Caco-2 (cell line): ENCODE measurements around the gene CMTR1. TPM values are rescaled to one million over a fixed set of nuclear protein-coding genes. Genes with fewer than 3 reads are reported as not detected.

ENCODE experiments used
- BruUV-seq: library from RNA; stranded (reverse); fragments of 400-500 nt; replicated peaks from 2 replicates; lab custom pipeline; 2021; lab: Mats Ljungman, UMichigan
- CTCF ChIA-PET: fragments of 300-600 bp; sonication (Branson Sonifier 250); formaldehyde crosslinking; loops from one replicate; lab custom pipeline; 2022; ENCODE audit warnings: antibody characterized with exemption; lab: Charles Lee
- POLR2A ChIA-PET: fragments of 300-600 bp; sonication (Branson Sonifier 250); formaldehyde crosslinking; loops from one replicate; lab custom pipeline; 2022; ENCODE audit warnings: antibody characterized with exemption; lab: Charles Lee
- DNase-seq, 2 experiments: peaks; one replicate each; pipeline versions ENCODE4 v3.0.0 to v3.0.0-alpha.2; 2020 to 2022
- H3K27me3 ChIP-seq: replicated peaks from 2 replicates; pipeline ENCODE4 v1.6.0; 2011; ENCODE audit warnings: low read length; ENCODE audit not compliant: control insufficient read depth, insufficient read depth
- H3K36me3 ChIP-seq: 2 replicates; pipeline ENCODE4 v1.5.1; 2011; ENCODE audit warnings: low read length; ENCODE audit not compliant: control insufficient read depth, insufficient read depth
- H3K4me1 ChIP-seq: fragments of 250-450 bp; sonication (Bioruptor Pico); 2 replicates; pipeline ENCODE4 v1.5.1; 2020; ENCODE audit warnings: mild to moderate bottlenecking
- H3K4me3 ChIP-seq: 2 replicates; pipeline ENCODE4 v1.5.1; 2011; ENCODE audit warnings: low read depth, mild to moderate bottlenecking, control low read depth, low read length
- H3K9me3 ChIP-seq: fragments of 250-450 bp; sonication (Bioruptor Pico); 2 replicates; pipeline ENCODE4 v1.5.1; 2020; ENCODE audit warnings: mild to moderate bottlenecking, moderate library complexity
- H3K27ac Mint-ChIP-seq: one replicate; pipeline ENCODE4 v1.8.0; 2022; ENCODE audit warnings: mixed read lengths; ENCODE audit not compliant: unreplicated experiment
- H3K27me3 Mint-ChIP-seq: one replicate; pipeline ENCODE4 v1.8.0; 2022; ENCODE audit warnings: mixed read lengths; ENCODE audit not compliant: insufficient read depth, unreplicated experiment
- H3K36me3 Mint-ChIP-seq: one replicate; pipeline ENCODE4 v1.8.0; 2022; ENCODE audit warnings: mild to moderate bottlenecking, mixed read lengths; ENCODE audit not compliant: insufficient read depth, unreplicated experiment
- H3K4me1 Mint-ChIP-seq: one replicate; pipeline ENCODE4 v1.8.0; 2022; ENCODE audit warnings: low read depth, mixed read lengths; ENCODE audit not compliant: unreplicated experiment
- H3K4me3 Mint-ChIP-seq: one replicate; pipeline ENCODE4 v1.8.0; 2022; ENCODE audit warnings: mild to moderate bottlenecking, moderate library complexity, mixed read lengths; ENCODE audit not compliant: unreplicated experiment
- H3K9me3 Mint-ChIP-seq: one replicate; pipeline ENCODE4 v1.8.0; 2022; ENCODE audit warnings: mixed read lengths; ENCODE audit not compliant: unreplicated experiment
- intact Hi-C: fragments of 100-400 bp; cut with micrococcal nuclease; formaldehyde crosslinking; loops from one replicate; pipeline ENCODE4 v1.10.0; 2022; ENCODE audit not compliant: unreplicated experiment
- total RNA-seq: library from RNA; stranded (reverse); gene quantifications from 2 replicates; pipeline ENCODE4 v1.2.3, GENCODE V29; 2022
- TF ChIP-seq, protein P1 (sequence below), 2 experiments: fragments of 200-600 bp in 1 of 2; IDR thresholded peaks; 1 replicate in 1 of 2; 2 replicates in 1 of 2; pipeline versions ENCODE4 v1.5.1 to v1.8.0; 2011 to 2022; ENCODE audit warnings: antibody characterized with exemption in 1 of 2, control low read depth in 1 of 2, inconsistent platforms in 1 of 2, low read depth in 1 of 2, low read length in 1 of 2, mild to moderate bottlenecking in 1 of 2, moderate library complexity in 1 of 2; ENCODE audit not compliant: insufficient read depth in 1 of 2, severe bottlenecking in 1 of 2, unreplicated experiment in 1 of 2

Gene CMTR1
- total RNA-seq, 1 experiment from 2014 or later: 40.8 TPM

DNA sequence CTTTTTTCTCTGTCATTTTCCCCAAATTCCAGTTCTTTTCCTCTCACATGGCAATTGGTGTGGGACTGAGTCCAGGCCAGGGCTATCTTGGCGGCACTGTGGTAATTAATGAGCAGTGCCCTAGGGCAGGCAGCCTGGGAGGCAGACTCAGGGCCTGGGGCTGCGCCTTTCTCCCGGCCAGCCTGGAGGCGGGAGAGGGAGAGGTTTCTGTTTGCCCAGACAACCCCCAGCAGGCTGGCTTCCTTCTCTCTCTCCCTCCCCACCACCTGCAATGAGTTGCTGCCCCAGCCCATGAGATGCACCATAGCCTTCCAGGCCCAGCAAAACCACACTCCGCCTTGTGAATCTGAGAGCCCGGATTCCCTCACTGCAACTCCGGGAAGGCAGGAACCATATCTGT lies 81.8 kb downstream of the CMTR1 start:
- H3K4me3 Mint-ChIP-seq: no peak overlapping the region
- Histone ChIP-seq H3K4me3 (no peak overlapping the region), H3K4me1 (peaks cover 52% of the 10 kb centered on the region), H3K9me3 (no peaks in the 10 kb centered on the region), H3K27me3 (no peaks in the 10 kb centered on the region), H3K36me3 (no peaks in the 10 kb centered on the region)
- H3K4me1 Mint-ChIP-seq: peaks cover 44% of the 10 kb centered on the region
- TF ChIP-seq, protein P1, sequence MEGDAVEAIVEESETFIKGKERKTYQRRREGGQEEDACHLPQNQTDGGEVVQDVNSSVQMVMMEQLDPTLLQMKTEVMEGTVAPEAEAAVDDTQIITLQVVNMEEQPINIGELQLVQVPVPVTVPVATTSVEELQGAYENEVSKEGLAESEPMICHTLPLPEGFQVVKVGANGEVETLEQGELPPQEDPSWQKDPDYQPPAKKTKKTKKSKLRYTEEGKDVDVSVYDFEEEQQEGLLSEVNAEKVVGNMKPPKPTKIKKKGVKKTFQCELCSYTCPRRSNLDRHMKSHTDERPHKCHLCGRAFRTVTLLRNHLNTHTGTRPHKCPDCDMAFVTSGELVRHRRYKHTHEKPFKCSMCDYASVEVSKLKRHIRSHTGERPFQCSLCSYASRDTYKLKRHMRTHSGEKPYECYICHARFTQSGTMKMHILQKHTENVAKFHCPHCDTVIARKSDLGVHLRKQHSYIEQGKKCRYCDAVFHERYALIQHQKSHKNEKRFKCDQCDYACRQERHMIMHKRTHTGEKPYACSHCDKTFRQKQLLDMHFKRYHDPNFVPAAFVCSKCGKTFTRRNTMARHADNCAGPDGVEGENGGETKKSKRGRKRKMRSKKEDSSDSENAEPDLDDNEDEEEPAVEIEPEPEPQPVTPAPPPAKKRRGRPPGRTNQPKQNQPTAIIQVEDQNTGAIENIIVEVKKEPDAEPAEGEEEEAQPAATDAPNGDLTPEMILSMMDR (IDR thresholded peaks at IDR 0.05; ENCODE audit: insufficient read depth in 1 of 2, low read depth in 1 of 2, low read length in 1 of 2, severe bottlenecking in 1 of 2, unreplicated experiment in 1 of 2): no peak
- CTCF ChIA-PET: no interaction called here
- H3K27me3 Mint-ChIP-seq: no peaks in the 10 kb centered on the region
- H3K36me3 Mint-ChIP-seq: no peaks in the 10 kb centered on the region
- H3K27ac Mint-ChIP-seq: peak overlapping the region; percentile 10
- intact Hi-C loops: no loop called here
- DNase-seq: peak; percentile 19 to 53
- no peaks in the 10 kb centered on the region for H3K9me3 Mint-ChIP-seq
- no TSS peak for BruUV-seq
- POLR2A ChIA-PET: no interaction called here

DNA sequence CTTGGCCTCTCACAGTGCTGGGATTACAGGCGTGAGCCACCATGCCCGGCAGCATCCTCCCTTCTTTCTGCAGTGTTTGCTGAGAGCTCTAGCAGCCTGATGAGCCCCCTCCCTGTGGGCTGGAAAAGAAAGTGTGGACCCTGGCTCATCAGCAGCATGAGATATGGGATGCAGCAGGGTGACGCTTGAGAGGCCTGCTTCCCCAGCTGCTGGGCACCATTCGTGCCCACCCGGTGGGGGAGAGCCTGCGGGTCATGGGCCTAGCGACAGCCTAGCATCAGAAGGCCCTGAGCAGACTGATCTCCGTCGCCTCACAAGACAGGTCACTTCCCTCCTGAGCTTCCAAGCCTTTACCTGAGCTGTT lies 82.7 kb downstream of the CMTR1 start:
- CTCF ChIA-PET: no interaction called here
- no peak for DNase-seq
- H3K4me1 ChIP-seq: peaks cover 47% of the 10 kb centered on the region
- Mint-ChIP-seq H3K9me3 (no peaks in the 10 kb centered on the region), H3K4me3 (no peak overlapping the region), H3K4me1 (peaks cover 43% of the 10 kb centered on the region), H3K27me3 (no peaks in the 10 kb centered on the region), H3K36me3 (no peaks in the 10 kb centered on the region), H3K27ac (peak overlapping the region; percentile 10)
- H3K27me3 ChIP-seq: no peaks in the 10 kb centered on the region
- intact Hi-C loops: no loop called here
- no TSS peak for BruUV-seq
- H3K9me3 ChIP-seq: no peaks in the 10 kb centered on the region
- POLR2A ChIA-PET: no interaction called here
- no peaks in the 10 kb centered on the region for H3K36me3 ChIP-seq
- TF ChIP-seq, protein P1 (IDR thresholded peaks at IDR 0.05; ENCODE audit: insufficient read depth in 1 of 2, low read depth in 1 of 2, low read length in 1 of 2, severe bottlenecking in 1 of 2, unreplicated experiment in 1 of 2): no peak
- H3K4me3 ChIP-seq: no peak overlapping the region

DNA sequence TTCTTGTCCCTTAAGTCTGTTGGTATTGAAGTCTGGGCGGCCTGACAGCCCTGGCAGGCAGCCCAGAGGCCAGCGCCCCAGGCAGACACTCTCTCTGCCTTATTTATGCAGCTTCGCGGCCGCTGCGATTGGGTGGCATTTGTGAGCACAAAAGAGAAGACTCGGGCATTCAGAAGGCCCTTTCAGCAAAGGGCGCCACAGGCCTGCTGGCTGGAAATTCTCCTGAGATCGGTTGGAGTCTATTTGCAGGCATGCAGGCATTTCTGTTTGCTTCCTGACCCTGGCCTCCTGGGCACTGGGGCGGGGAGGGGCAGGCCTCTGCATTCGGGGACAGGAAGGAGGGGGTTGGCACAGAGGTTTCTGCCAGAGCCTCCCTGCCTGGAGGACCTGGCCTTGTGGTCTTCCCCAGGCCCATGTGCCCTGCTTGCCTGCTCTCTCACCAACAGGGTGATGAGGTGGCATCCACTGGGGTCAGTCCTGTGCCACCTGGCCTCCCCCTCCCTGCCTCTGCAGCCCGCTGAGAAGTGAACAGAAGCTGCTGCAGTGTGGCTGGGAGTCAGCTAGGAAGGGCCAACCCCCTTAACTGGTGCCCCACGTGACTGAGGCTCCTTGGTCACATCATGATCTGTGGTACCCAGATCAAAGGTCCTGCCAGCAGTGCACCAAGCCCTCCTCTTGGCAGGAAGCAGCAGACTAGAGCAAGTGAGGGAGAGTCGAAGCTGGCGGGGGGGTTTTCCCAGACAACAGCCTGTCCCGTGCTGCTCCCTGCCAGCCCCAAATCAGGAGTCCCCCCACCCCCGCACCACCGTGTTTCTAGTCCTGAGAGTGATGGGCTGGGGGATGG lies 83.3 kb downstream of the CMTR1 start:
- CTCF ChIA-PET: interaction anchor here (1.1 kb wide), 1 partner anchor 49 kb away, joined by 4 read pairs; no protein-coding TSS in a partner anchor
- H3K9me3 Mint-ChIP-seq: no peaks in the 10 kb centered on the region
- TF ChIP-seq, protein P1 (IDR thresholded peaks at IDR 0.05; ENCODE audit: insufficient read depth in 1 of 2, low read depth in 1 of 2, low read length in 1 of 2, severe bottlenecking in 1 of 2, unreplicated experiment in 1 of 2): no peak
- H3K4me1 Mint-ChIP-seq: peaks cover 37% of the 10 kb centered on the region
- Histone ChIP-seq H3K4me3 (no peak overlapping the region), H3K4me1 (peaks cover 41% of the 10 kb centered on the region), H3K27me3 (no peaks in the 10 kb centered on the region), H3K9me3 (no peaks in the 10 kb centered on the region), H3K36me3 (no peaks in the 10 kb centered on the region)
- H3K27me3 Mint-ChIP-seq: no peaks in the 10 kb centered on the region
- H3K36me3 Mint-ChIP-seq: no peaks in the 10 kb centered on the region
- intact Hi-C loops: no loop called here
- H3K4me3 Mint-ChIP-seq: no peak overlapping the region
- no peak overlapping the region for H3K27ac Mint-ChIP-seq
- no peak for DNase-seq
- POLR2A ChIA-PET: no interaction called here
- BruUV-seq: no TSS peak
